HL-60 (cell line): ENCODE measurements around the gene OR4D2.

Experiments used
- DNase-seq, 2 experiments: peaks; one replicate each; pipeline ENCODE4 v3.0.0-alpha.2; 2010 to 2020; ENCODE audit warnings: low read depth in 1 of 2, low spot score in 1 of 2
- H3K27ac ChIP-seq: fragments of 250-450 bp; sonication (Bioruptor Pico); replicated peaks from 2 replicates; pipeline ENCODE4 v1.5.1; 2020; ENCODE audit warnings: mild to moderate bottlenecking, moderate library complexity
- H3K27me3 ChIP-seq: fragments of 250-450 bp; sonication (Bioruptor Pico); 2 replicates; pipeline ENCODE4 v1.5.1; 2021; ENCODE audit warnings: mild to moderate bottlenecking, moderate library complexity; ENCODE audit not compliant: insufficient read depth, poor library complexity, severe bottlenecking
- H3K4me3 ChIP-seq: replicated peaks from 2 replicates; pipeline ENCODE4 v1.5.1; 2011; ENCODE audit warnings: mild to moderate bottlenecking, control low read depth, low read length; ENCODE audit not compliant: insufficient read depth
- GABPA ChIP-seq: IDR thresholded peaks from 2 replicates; pipeline ENCODE4 v1.6.1; 2012; ENCODE audit warnings: low read depth
- POLR2AphosphoS5 ChIP-seq: IDR thresholded peaks from 2 replicates; pipeline ENCODE4 v1.6.1; 2012; ENCODE audit warnings: low read depth
- SPI1 ChIP-seq: IDR thresholded peaks from 2 replicates; pipeline ENCODE4 v1.6.1; 2012; ENCODE audit warnings: low read depth, mild to moderate bottlenecking, borderline replicate concordance
- TF ChIP-seq, protein P1 (sequence below): IDR thresholded peaks from one replicate; pipeline ENCODE4 v1.5.1; 2011; ENCODE audit warnings: low read length, control low read depth, inconsistent platforms; ENCODE audit not compliant: insufficient read depth
- TF ChIP-seq, protein P2 (sequence below): IDR thresholded peaks from 2 replicates; pipeline ENCODE4 v1.6.1; 2012; ENCODE audit warnings: low read depth; ENCODE audit not compliant: insufficient replicate concordance

Gene OR4D2

DNA sequence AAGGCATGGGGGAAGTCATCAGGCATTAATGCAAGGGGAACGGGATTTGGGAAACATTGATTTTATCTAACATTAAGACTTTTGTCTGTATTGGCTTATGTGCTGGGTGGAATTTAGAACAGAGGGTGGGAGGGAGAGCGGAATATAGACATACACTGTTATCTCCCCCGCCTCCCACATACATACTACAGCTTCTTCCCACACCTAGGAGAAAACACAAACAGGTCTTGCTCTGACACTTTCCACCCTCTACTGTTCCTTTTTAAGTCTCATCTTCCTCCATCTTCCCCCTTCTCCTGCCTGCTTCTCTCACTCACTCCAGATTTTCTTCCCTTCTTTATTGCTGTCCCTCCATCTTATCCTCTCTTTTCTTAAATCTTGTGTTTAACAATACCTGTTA is 18.2 kb upstream of the OR4D2 start:
- Histone ChIP-seq H3K27me3 (peaks cover 26% of the 10 kb centered on the region), H3K27ac (no peak overlapping the region), H3K4me3 (no peak overlapping the region)
- TF ChIP-seq GABPA: no peak
- DNase-seq: no peak

DNA sequence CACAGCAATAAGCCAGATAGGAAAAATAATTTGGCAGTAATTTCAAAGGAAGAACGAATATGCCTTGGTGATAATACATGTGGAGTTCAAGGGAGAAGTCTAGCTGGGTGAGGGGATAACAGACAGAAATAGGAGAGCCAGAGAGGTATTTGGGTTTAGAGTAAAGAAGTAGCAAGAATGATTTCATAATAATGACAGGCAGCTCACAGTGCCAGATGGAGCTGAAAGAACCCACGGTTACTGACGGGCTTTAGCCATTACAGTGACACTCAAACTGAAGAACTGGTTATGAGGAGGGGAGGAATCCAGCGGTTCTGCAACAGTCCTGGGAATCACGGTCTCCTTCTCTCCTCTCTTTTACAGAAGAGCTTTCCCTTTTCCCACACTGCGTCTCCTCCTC is 16.4 kb upstream of the OR4D2 start:
- peaks cover 30% of the 10 kb centered on the region for H3K27me3 ChIP-seq
- H3K4me3 ChIP-seq: no peak overlapping the region
- TF ChIP-seq, protein P1, sequence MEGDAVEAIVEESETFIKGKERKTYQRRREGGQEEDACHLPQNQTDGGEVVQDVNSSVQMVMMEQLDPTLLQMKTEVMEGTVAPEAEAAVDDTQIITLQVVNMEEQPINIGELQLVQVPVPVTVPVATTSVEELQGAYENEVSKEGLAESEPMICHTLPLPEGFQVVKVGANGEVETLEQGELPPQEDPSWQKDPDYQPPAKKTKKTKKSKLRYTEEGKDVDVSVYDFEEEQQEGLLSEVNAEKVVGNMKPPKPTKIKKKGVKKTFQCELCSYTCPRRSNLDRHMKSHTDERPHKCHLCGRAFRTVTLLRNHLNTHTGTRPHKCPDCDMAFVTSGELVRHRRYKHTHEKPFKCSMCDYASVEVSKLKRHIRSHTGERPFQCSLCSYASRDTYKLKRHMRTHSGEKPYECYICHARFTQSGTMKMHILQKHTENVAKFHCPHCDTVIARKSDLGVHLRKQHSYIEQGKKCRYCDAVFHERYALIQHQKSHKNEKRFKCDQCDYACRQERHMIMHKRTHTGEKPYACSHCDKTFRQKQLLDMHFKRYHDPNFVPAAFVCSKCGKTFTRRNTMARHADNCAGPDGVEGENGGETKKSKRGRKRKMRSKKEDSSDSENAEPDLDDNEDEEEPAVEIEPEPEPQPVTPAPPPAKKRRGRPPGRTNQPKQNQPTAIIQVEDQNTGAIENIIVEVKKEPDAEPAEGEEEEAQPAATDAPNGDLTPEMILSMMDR: no peak
- TF ChIP-seq GABPA: no peak
- no peak for TF ChIP-seq SPI1
- TF ChIP-seq, protein P2, sequence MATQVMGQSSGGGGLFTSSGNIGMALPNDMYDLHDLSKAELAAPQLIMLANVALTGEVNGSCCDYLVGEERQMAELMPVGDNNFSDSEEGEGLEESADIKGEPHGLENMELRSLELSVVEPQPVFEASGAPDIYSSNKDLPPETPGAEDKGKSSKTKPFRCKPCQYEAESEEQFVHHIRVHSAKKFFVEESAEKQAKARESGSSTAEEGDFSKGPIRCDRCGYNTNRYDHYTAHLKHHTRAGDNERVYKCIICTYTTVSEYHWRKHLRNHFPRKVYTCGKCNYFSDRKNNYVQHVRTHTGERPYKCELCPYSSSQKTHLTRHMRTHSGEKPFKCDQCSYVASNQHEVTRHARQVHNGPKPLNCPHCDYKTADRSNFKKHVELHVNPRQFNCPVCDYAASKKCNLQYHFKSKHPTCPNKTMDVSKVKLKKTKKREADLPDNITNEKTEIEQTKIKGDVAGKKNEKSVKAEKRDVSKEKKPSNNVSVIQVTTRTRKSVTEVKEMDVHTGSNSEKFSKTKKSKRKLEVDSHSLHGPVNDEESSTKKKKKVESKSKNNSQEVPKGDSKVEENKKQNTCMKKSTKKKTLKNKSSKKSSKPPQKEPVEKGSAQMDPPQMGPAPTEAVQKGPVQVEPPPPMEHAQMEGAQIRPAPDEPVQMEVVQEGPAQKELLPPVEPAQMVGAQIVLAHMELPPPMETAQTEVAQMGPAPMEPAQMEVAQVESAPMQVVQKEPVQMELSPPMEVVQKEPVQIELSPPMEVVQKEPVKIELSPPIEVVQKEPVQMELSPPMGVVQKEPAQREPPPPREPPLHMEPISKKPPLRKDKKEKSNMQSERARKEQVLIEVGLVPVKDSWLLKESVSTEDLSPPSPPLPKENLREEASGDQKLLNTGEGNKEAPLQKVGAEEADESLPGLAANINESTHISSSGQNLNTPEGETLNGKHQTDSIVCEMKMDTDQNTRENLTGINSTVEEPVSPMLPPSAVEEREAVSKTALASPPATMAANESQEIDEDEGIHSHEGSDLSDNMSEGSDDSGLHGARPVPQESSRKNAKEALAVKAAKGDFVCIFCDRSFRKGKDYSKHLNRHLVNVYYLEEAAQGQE: no peak
- no peak for TF ChIP-seq POLR2AphosphoS5
- no peak overlapping the region for H3K27ac ChIP-seq
- no peak for DNase-seq

DNA sequence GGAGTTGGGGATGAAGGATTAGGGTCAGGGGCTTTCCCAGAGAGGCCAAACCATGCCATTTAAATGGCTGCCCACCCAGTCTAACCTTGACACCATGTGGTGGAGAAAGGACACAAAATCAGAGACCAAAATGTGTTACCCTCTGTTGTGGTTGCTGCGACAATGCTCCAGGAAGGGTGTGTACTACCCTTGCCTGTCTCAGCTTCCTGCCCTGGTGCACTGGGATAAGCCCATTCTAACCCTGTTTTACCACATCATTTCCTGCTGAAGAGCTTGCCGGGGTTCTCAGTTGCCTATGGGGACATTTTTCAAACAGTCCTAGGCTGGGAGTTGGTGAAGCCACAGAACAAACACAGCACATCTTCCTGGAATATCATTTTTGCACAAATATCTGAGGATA is 13.7 kb upstream of the OR4D2 start:
- no peak overlapping the region for H3K4me3 ChIP-seq
- H3K27ac ChIP-seq: no peak overlapping the region
- TF ChIP-seq SPI1 (no peak), GABPA (no peak), POLR2AphosphoS5 (no peak)
- TF ChIP-seq, protein P2: no peak
- TF ChIP-seq, protein P1: no peak
- DNase-seq: no peak
- peaks cover 38% of the 10 kb centered on the region for H3K27me3 ChIP-seq

DNA sequence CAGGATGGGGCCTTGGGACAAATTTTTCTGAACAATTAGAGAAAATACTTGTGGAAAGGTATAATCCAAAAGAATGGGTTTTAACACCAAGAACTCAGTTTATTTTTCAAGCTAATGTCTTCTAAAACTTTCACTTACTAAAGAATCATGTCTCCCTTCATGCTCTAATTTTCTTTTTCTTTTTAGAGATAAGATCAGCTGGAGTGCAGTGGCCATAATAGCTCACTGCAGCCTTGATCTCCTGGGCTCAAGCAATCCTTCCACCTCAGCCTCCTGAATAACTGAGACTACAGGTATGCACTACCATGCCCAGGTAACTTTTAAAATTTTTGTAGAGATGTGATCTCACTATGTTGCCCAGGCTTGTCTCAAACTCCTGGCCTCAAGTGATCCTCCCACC is 13.1 kb upstream of the OR4D2 start:
- TF ChIP-seq, protein P2: no peak
- TF ChIP-seq POLR2AphosphoS5 (no peak), SPI1 (no peak), GABPA (no peak)
- TF ChIP-seq, protein P1: no peak
- H3K27ac ChIP-seq: no peak overlapping the region
- no peak overlapping the region for H3K4me3 ChIP-seq
- H3K27me3 ChIP-seq: peaks cover 38% of the 10 kb centered on the region
- DNase-seq: no peak
